SK-N-MC (cell line): ENCODE results near the gene ATXN10.

Experiments used
- EZH2 ChIP-seq: fragments of 200-600 bp; sonication (generic); IDR thresholded peaks from one replicate; pipeline ENCODE4 v1.6.1; 2017; ENCODE audit warnings: antibody characterized with exemption
- POLR2AphosphoS5 ChIP-seq: IDR thresholded peaks from 2 replicates; pipeline ENCODE4 v1.6.1; 2012; ENCODE audit warnings: mild to moderate bottlenecking, low read depth, low read length, borderline replicate concordance

GRCh38 chr22:45860201-45860600 lies 188.6 kb downstream of the ATXN10 start:
- no peak for TF ChIP-seq EZH2
- TF ChIP-seq POLR2AphosphoS5: no peak
